ENCODE results near the gene CACTIN.

CACTIN gene

DNA sequence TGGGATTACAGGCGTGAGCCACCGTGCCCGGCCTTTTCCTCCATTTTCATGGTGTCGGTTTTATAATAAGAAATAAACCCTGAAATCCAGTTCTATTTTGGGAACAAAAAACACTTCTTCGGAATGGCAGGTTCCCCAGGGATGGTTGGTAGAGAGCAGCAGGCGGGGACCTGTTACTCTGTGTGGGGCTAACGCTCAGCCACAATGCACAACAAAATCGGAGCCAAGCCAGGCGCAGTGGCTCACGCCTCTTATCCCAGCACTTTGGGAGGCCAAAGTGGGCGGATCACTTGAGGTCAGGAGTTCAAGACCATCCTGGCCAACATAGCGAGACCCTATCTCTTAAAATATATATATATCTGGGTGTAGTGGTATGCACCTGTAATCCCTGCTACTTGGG lies 25.6 kb downstream of the CACTIN start:
- Histone ChIP-seq H3K27ac (no peak overlapping the region), H3K9me3 (ENCODE audit: severe bottlenecking) (no peaks in the 10 kb centered on the region), H3K27me3 (ENCODE audit: insufficient read depth, low read depth, severe bottlenecking) (no peaks in the 10 kb centered on the region), H3K36me3 (no peaks in the 10 kb centered on the region), H3K4me3 (ENCODE audit: low read depth, low read length) (no peak overlapping the region)
- TF ChIP-seq, protein P1, sequence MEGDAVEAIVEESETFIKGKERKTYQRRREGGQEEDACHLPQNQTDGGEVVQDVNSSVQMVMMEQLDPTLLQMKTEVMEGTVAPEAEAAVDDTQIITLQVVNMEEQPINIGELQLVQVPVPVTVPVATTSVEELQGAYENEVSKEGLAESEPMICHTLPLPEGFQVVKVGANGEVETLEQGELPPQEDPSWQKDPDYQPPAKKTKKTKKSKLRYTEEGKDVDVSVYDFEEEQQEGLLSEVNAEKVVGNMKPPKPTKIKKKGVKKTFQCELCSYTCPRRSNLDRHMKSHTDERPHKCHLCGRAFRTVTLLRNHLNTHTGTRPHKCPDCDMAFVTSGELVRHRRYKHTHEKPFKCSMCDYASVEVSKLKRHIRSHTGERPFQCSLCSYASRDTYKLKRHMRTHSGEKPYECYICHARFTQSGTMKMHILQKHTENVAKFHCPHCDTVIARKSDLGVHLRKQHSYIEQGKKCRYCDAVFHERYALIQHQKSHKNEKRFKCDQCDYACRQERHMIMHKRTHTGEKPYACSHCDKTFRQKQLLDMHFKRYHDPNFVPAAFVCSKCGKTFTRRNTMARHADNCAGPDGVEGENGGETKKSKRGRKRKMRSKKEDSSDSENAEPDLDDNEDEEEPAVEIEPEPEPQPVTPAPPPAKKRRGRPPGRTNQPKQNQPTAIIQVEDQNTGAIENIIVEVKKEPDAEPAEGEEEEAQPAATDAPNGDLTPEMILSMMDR (IDR thresholded peaks at IDR 0.05; ENCODE audit: low read depth, low read length): no peak
- no peak for DNase-seq

DNA sequence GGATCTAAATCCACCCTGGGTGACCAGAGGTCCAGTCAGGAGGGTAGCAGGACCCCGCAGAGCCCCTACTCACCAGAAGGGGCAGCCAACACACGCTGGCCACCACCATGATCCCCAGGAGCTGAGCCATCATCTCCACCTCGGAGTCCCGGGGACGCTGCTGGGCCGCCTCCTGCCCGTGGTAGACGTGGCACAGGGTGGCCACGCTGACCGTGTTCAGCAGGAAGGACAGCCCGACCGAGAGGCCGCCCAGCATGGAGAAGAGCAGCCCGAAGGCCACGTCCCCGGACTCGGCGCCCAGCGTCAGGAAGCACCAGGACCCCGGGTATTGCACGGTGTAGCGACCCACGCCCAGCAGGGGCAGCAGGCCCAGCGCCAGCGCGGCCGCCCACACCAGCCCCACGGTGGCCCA lies 26.8 kb downstream of the CACTIN start:
- Histone ChIP-seq H3K4me3 (ENCODE audit: low read depth, low read length) (no peak overlapping the region), H3K36me3 (no peaks in the 10 kb centered on the region), H3K9me3 (ENCODE audit: severe bottlenecking) (no peaks in the 10 kb centered on the region), H3K27ac (no peak overlapping the region), H3K27me3 (ENCODE audit: insufficient read depth, low read depth, severe bottlenecking) (no peaks in the 10 kb centered on the region)
- no peak for DNase-seq
- TF ChIP-seq, protein P1 (IDR thresholded peaks at IDR 0.05; ENCODE audit: low read depth, low read length): peak; percentile 55

DNA sequence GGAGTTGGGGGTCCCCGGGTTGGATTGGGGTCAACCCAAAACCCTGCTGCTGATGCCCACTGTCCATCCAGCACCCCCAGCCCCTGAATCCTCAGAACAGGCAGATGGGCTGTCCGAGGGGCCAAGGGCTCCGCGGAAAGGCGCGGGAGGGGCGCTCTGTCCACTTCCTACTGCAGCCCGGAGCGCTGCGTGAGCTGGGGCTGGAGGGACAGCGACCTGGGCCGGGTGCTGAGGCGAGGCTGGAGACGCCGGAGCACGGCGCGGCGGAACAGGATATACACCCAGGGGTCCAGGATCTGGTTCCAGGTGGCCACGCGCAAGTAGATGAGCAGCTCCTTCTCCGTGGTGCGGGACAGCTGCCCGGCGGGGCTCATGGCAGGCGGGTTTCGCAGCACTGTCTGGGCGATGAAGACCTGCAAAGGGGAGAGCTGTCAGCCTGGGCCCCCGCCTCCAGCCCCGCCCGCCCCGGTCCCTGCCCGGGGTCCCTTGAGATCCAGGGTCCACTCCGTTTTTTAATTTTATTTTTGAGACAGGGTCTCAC lies 31.0 kb downstream of the CACTIN start:
- Histone ChIP-seq H3K4me3 (ENCODE audit: low read depth, low read length) (no peak overlapping the region), H3K9me3 (ENCODE audit: severe bottlenecking) (peaks cover 9% of the 10 kb centered on the region), H3K27ac (no peak overlapping the region), H3K36me3 (no peaks in the 10 kb centered on the region), H3K27me3 (ENCODE audit: insufficient read depth, low read depth, severe bottlenecking) (no peaks in the 10 kb centered on the region)
- TF ChIP-seq, protein P1 (IDR thresholded peaks at IDR 0.05; ENCODE audit: low read depth, low read length): no peak
- no peak for DNase-seq

DNA sequence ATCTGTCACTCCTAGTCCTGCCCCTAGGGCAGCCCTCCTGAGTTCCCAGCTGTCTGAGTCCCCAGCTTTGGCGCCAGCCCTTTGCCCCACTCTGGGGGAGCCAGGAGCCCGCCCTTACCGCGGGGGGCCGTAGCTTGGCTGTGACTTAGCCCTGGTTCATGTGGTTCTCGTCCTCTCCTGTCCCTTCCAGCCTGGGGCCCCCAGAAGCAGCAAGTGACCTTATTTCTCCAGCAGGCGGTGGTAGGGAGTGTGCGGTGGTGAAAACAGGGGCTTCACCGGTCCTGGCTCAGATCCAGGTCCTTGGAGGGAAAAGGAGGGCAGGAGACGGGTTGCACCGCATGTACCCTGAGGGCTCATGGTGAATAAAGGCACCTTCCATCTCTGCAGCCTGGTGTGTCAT lies 33.4 kb downstream of the CACTIN start:
- H3K27me3 ChIP-seq (ENCODE audit: insufficient read depth, low read depth, severe bottlenecking): no peaks in the 10 kb centered on the region
- DNase-seq: no peak

DNA sequence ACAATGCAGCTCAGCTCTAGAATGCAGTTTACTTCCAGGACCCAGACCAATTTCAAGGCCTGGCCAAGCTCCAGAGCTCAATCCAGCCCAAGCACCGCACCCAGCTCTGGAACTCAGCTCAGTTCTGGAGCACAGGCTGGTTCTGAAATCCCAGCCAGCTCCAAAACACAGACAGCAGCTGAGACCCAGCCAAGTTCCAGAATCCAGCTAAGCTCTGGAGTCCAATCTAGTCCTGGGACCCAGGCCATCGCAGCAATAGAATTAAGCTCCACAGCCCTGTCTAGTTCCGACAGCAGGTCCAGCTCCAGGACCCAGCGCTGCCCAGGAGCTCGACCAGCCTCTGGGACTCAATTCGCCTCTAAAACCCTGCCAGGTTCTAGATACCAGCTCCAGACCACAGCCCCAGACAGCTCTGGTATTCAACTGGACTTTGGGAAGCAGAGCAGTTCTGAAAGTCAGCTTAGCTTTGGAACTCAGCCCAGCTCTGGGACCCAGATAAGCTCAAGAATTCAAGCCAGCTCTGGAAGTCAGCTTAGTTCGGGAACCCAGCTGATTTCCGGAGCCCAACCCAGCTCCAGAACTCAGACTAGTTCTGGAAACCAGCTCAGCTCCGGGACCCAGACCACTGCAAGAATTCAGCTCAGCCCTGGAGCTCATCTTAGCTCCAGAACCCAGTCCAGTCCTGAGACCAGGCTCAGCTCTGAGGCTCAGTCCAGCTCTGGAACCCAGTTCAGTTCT lies 34.5 kb downstream of the CACTIN start:
- no peaks in the 10 kb centered on the region for H3K27me3 ChIP-seq (ENCODE audit: insufficient read depth, low read depth, severe bottlenecking)
- H3K9me3 ChIP-seq (ENCODE audit: severe bottlenecking): peaks cover 12% of the 10 kb centered on the region
- TF ChIP-seq, protein P1 (IDR thresholded peaks at IDR 0.05; ENCODE audit: low read depth, low read length): no peak
- DNase-seq: no peak
- H3K4me3 ChIP-seq (ENCODE audit: low read depth, low read length): no peak overlapping the region
- no peak overlapping the region for H3K27ac ChIP-seq
- no peaks in the 10 kb centered on the region for H3K36me3 ChIP-seq

More for the DNA sequence above, 33.4 kb downstream of the CACTIN start:
- Histone ChIP-seq H3K27ac (no peak overlapping the region), H3K36me3 (no peaks in the 10 kb centered on the region), H3K4me3 (ENCODE audit: low read depth, low read length) (no peak overlapping the region), H3K9me3 (ENCODE audit: severe bottlenecking) (peaks cover 12% of the 10 kb centered on the region)
- TF ChIP-seq, protein P1 (IDR thresholded peaks at IDR 0.05; ENCODE audit: low read depth, low read length): no peak
